T-helper 2 cell treated with Interferon-gamma antibody and Interleukin-4, amounts not matched to agents 100 ng/mL and 5 ng/mL, for 36 hours (primary cell): Measurements from ENCODE around the gene INPP4B. TPM values are rescaled to one million over a fixed set of nuclear protein-coding genes. Genes with fewer than 3 reads are reported as not detected.
"Not testable (repeated sequence)": the region's sequence is repeated elsewhere in the genome, so short reads cannot be mapped to it uniquely, and the experiment has no call there.

Experiments
- intact Hi-C: fragments of 100-400 bp; cut with micrococcal nuclease; formaldehyde crosslinking; loops from one replicate; pipeline ENCODE4 v1.15.1; 2023
- total RNA-seq: library from RNA; stranded (reverse); gene quantifications from 2 replicates; pipeline ENCODE4 v1.2.3, GENCODE V29; 2022

Gene INPP4B
- total RNA-seq, 1 donor from 2014 or later: 103 TPM

GRCh38 chr4:142690406-142691163, 155.5 kb downstream of the INPP4B start:
- intact Hi-C loops: loop anchor here (10.0 kb wide), 1 partner anchor 824 kb away; the partner anchor contains the start of gene SMARCA5

GRCh38 chr4:142687547-142688275, 158.4 kb downstream of the INPP4B start:
- intact Hi-C loops: no loop called here

- intact Hi-C loops: no loop called here
These were observed 160.0 kb downstream of the INPP4B start for GRCh38 chr4:142686081-142686480.

- intact Hi-C loops: no loop called here
These were observed 162.1 kb downstream of the INPP4B start for GRCh38 chr4:142683997-142684396.

- intact Hi-C loops: no loop called here
These were observed 162.6 kb downstream of the INPP4B start for GRCh38 chr4:142683503-142683902.

- intact Hi-C loops: no loop called here
These were observed 174.6 kb downstream of the INPP4B start for GRCh38 chr4:142671516-142671915.

GRCh38 chr4:142663828-142664227, 182.3 kb downstream of the INPP4B start:
- intact Hi-C loops: no loop called here

- intact Hi-C loops: no loop called here
These were observed 185.4 kb downstream of the INPP4B start for GRCh38 chr4:142660728-142661127.

- intact Hi-C loops: no loop called here
These were observed 189.9 kb downstream of the INPP4B start for GRCh38 chr4:142656178-142656577.

GRCh38 chr4:142648378-142648777, 197.7 kb downstream of the INPP4B start:
- intact Hi-C loops: no loop called here

- intact Hi-C loops: no loop called here
These were observed 200.5 kb downstream of the INPP4B start for GRCh38 chr4:142645475-142646108.

GRCh38 chr4:142644628-142645027, 201.5 kb downstream of the INPP4B start:
- intact Hi-C loops: not testable (repeated sequence)

GRCh38 chr4:142637614-142638013, 208.5 kb downstream of the INPP4B start:
- intact Hi-C loops: no loop called here

- intact Hi-C loops: no loop called here
These were observed 214.3 kb downstream of the INPP4B start for GRCh38 chr4:142631836-142632235.

GRCh38 chr4:142615324-142615665, 230.8 kb downstream of the INPP4B start:
- intact Hi-C loops: no loop called here

GRCh38 chr4:142614621-142615323, 231.3 kb downstream of the INPP4B start:
- intact Hi-C loops: no loop called here

GRCh38 chr4:142607976-142608375, 238.1 kb downstream of the INPP4B start:
- intact Hi-C loops: no loop called here

GRCh38 chr4:142600952-142601351, 245.1 kb downstream of the INPP4B start:
- intact Hi-C loops: no loop called here

GRCh38 chr4:142598132-142598531, 248.0 kb downstream of the INPP4B start:
- intact Hi-C loops: no loop called here

GRCh38 chr4:142596595-142596994, 249.5 kb downstream of the INPP4B start:
- intact Hi-C loops: no loop called here

GRCh38 chr4:142596121-142596520, 250.0 kb downstream of the INPP4B start:
- intact Hi-C loops: no loop called here
